IPS-18c (cell line): Measurements from ENCODE around the gene SHISA6.
"Not testable (repeated sequence)": the region's sequence is repeated elsewhere in the genome, so short reads cannot be mapped to it uniquely, and the experiment has no call there.

Experiments
- H3K4me3 ChIP-seq: 2 replicates; pipeline ENCODE4 v1.7.0; 2013; ENCODE audit warnings: low read depth, mild to moderate bottlenecking, low read length, moderate library complexity; ENCODE audit not compliant: insufficient read depth
- H3K9me3 ChIP-seq: one replicate; pipeline ENCODE4 v1.6.1; 2013; ENCODE audit warnings: mild to moderate bottlenecking, low read length, moderate library complexity; ENCODE audit not compliant: control insufficient read depth, insufficient read depth

Gene SHISA6

GRCh38 chr17:11290814-11291213 is 49.8 kb downstream of the SHISA6 start:
- Histone ChIP-seq H3K4me3 (no peak overlapping the region), H3K9me3 (no peaks in the 10 kb centered on the region)

GRCh38 chr17:11292491-11292890 is 51.5 kb downstream of the SHISA6 start:
- no peak overlapping the region for H3K4me3 ChIP-seq
- no peaks in the 10 kb centered on the region for H3K9me3 ChIP-seq

GRCh38 chr17:11293480-11293879 is 52.5 kb downstream of the SHISA6 start:
- no peaks in the 10 kb centered on the region for H3K9me3 ChIP-seq
- no peak overlapping the region for H3K4me3 ChIP-seq

GRCh38 chr17:11294826-11295225 is 53.8 kb downstream of the SHISA6 start:
- H3K4me3 ChIP-seq = no peak overlapping the region
- no peaks in the 10 kb centered on the region for H3K9me3 ChIP-seq

GRCh38 chr17:11296994-11297393 is 56.0 kb downstream of the SHISA6 start:
- peaks cover 6% of the 10 kb centered on the region for H3K9me3 ChIP-seq
- no peak overlapping the region for H3K4me3 ChIP-seq

- peaks cover 6% of the 10 kb centered on the region for H3K9me3 ChIP-seq
- no peak overlapping the region for H3K4me3 ChIP-seq
Measured at GRCh38 chr17:11298401-11298800, 57.4 kb downstream of the SHISA6 start.

- H3K4me3 ChIP-seq = no peak overlapping the region
- peaks cover 6% of the 10 kb centered on the region for H3K9me3 ChIP-seq
Measured at GRCh38 chr17:11300201-11300600, 59.2 kb downstream of the SHISA6 start.

GRCh38 chr17:11300738-11301137 is 59.7 kb downstream of the SHISA6 start:
- Histone ChIP-seq H3K4me3 (no peak overlapping the region), H3K9me3 (peaks cover 6% of the 10 kb centered on the region)

GRCh38 chr17:11301874-11302273 is 60.9 kb downstream of the SHISA6 start:
- H3K9me3 ChIP-seq, H3K4me3 ChIP-seq: not testable (repeated sequence)

- peaks cover 6% of the 10 kb centered on the region for H3K9me3 ChIP-seq
- H3K4me3 ChIP-seq = no peak overlapping the region
Measured at GRCh38 chr17:11302401-11303186, 61.6 kb downstream of the SHISA6 start.

GRCh38 chr17:11303773-11304394 is 62.9 kb downstream of the SHISA6 start:
- Histone ChIP-seq H3K9me3 (peaks cover 6% of the 10 kb centered on the region), H3K4me3 (no peak overlapping the region)

GRCh38 chr17:11304568-11304967 is 63.6 kb downstream of the SHISA6 start:
- Histone ChIP-seq H3K4me3 (no peak overlapping the region), H3K9me3 (peaks cover 6% of the 10 kb centered on the region)

- H3K9me3 ChIP-seq = peaks cover 6% of the 10 kb centered on the region
- H3K4me3 ChIP-seq = no peak overlapping the region
Measured at GRCh38 chr17:11305524-11305923, 64.5 kb downstream of the SHISA6 start.

GRCh38 chr17:11308531-11308930 is 67.5 kb downstream of the SHISA6 start:
- H3K9me3 ChIP-seq = no peaks in the 10 kb centered on the region
- H3K4me3 ChIP-seq = no peak overlapping the region

- Histone ChIP-seq H3K9me3 (no peaks in the 10 kb centered on the region), H3K4me3 (no peak overlapping the region)
Measured at GRCh38 chr17:11309033-11309432, 68.0 kb downstream of the SHISA6 start.

- Histone ChIP-seq H3K9me3 (no peaks in the 10 kb centered on the region), H3K4me3 (no peak overlapping the region)
Measured at GRCh38 chr17:11309850-11310249, 68.8 kb downstream of the SHISA6 start.

- not testable (repeated sequence) for H3K4me3 ChIP-seq, H3K9me3 ChIP-seq
Measured at GRCh38 chr17:11316451-11316850, 75.4 kb downstream of the SHISA6 start.

- H3K4me3 ChIP-seq = no peak overlapping the region
- H3K9me3 ChIP-seq = no peaks in the 10 kb centered on the region
Measured at GRCh38 chr17:11318207-11318606, 77.2 kb downstream of the SHISA6 start.
